MM.1S (cell line): ENCODE data around the gene CFAP61.

Experiments used
- EZH2 ChIP-seq: fragments of 300-600 bp; sonication (generic); optimal IDR thresholded peaks from 2 replicates; pipeline ENCODE3; 2017; ENCODE audit warnings: low read depth, mild to moderate bottlenecking, antibody characterized with exemption, low read length, mixed read lengths
- EZH2phosphoT487 ChIP-seq: fragments of 300-600 bp; sonication (generic); IDR thresholded peaks from 2 replicates; pipeline ENCODE4 v1.6.1; 2018; ENCODE audit warnings: antibody characterized with exemption, low read length
- TF ChIP-seq, protein P1 (sequence below): fragments of 300-600 bp; sonication (generic); IDR thresholded peaks from 2 replicates; pipeline ENCODE4 v1.5.1; 2016; ENCODE audit warnings: antibody characterized with exemption, low read length, mixed read lengths

DNA sequence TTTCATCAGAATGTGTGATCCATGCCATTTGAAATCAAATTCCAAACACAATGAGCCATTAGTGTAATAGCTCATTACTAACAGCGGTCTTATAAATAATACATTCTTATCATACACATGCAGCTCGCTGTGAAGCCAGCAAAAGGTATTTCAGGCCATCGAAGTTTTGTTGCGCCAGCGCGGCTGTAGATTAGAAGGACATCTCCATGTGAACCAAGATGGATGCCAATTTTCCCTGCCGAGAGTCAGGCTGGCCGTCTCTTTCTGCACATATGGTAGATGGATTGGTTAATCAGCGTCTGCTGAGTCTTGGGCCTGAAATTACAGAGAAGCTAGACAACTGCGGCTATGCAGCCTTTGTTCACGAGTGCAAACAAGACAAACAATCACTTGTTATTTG lies 44.1 kb downstream of the CFAP61 start:
- TF ChIP-seq, protein P1, sequence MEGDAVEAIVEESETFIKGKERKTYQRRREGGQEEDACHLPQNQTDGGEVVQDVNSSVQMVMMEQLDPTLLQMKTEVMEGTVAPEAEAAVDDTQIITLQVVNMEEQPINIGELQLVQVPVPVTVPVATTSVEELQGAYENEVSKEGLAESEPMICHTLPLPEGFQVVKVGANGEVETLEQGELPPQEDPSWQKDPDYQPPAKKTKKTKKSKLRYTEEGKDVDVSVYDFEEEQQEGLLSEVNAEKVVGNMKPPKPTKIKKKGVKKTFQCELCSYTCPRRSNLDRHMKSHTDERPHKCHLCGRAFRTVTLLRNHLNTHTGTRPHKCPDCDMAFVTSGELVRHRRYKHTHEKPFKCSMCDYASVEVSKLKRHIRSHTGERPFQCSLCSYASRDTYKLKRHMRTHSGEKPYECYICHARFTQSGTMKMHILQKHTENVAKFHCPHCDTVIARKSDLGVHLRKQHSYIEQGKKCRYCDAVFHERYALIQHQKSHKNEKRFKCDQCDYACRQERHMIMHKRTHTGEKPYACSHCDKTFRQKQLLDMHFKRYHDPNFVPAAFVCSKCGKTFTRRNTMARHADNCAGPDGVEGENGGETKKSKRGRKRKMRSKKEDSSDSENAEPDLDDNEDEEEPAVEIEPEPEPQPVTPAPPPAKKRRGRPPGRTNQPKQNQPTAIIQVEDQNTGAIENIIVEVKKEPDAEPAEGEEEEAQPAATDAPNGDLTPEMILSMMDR, result no peak
- TF ChIP-seq EZH2 (no peak), EZH2phosphoT487 (no peak)
